HG03469 (cell line): ENCODE measurements around the gene LRP10.

Experiments used
- ATAC-seq: cut with Tn5 transposase; IDR thresholded peaks from one replicate; pipeline ENCODE4 v1.9.1; 2021; ENCODE audit warnings: mild to moderate bottlenecking, moderate library complexity, moderate number of reproducible peaks; ENCODE audit not compliant: unreplicated experiment

LRP10 gene

GRCh38 chr14:22884738-22885523, 13.4 kb downstream of the LRP10 start:
- ATAC-seq, result no peak

GRCh38 chr14:22885975-22886374, 14.4 kb downstream of the LRP10 start:
- no peak for ATAC-seq

GRCh38 chr14:22886500-22887259, 15.1 kb downstream of the LRP10 start:
- ATAC-seq, result no peak

GRCh38 chr14:22887260-22887989, 15.9 kb downstream of the LRP10 start:
- ATAC-seq, result no peak

GRCh38 chr14:22887990-22888378, 16.4 kb downstream of the LRP10 start:
- peak; percentile 32 for ATAC-seq

GRCh38 chr14:22888662-22889061, 17.1 kb downstream of the LRP10 start:
- ATAC-seq, result no peak

GRCh38 chr14:22890416-22890815, 18.9 kb downstream of the LRP10 start:
- ATAC-seq, result no peak

GRCh38 chr14:22892488-22892887, 20.9 kb downstream of the LRP10 start:
- no peak for ATAC-seq

- ATAC-seq, result no peak
These were observed 22.2 kb downstream of the LRP10 start for GRCh38 chr14:22893706-22894105.

- no peak for ATAC-seq
These were observed 23.9 kb downstream of the LRP10 start for GRCh38 chr14:22895402-22895801.

- ATAC-seq, result no peak
These were observed 24.8 kb downstream of the LRP10 start for GRCh38 chr14:22896356-22896755.

GRCh38 chr14:22896760-22897159, 25.2 kb downstream of the LRP10 start:
- ATAC-seq, result no peak

GRCh38 chr14:22897357-22897756, 25.8 kb downstream of the LRP10 start:
- no peak for ATAC-seq

GRCh38 chr14:22898302-22899090, 27.0 kb downstream of the LRP10 start:
- no peak for ATAC-seq

- ATAC-seq, result no peak
These were observed 28.7 kb downstream of the LRP10 start for GRCh38 chr14:22900081-22900799.

GRCh38 chr14:22901799-22902198, 30.3 kb downstream of the LRP10 start:
- ATAC-seq, result no peak

GRCh38 chr14:22903742-22904087, 32.2 kb downstream of the LRP10 start:
- ATAC-seq, result no peak

- ATAC-seq, result no peak
These were observed 34.1 kb downstream of the LRP10 start for GRCh38 chr14:22905627-22906026.

- ATAC-seq, result no peak
These were observed 34.5 kb downstream of the LRP10 start for GRCh38 chr14:22906073-22906472.

- no peak for ATAC-seq
These were observed 35.9 kb downstream of the LRP10 start for GRCh38 chr14:22907429-22907828.
